Muscle layer of colon (tissue), 2 donors: ENCODE data around the gene MUC4.
"Not testable (repeated sequence)": the region's sequence is repeated elsewhere in the genome, so short reads cannot be mapped to it uniquely, and the experiment has no call there.

Experiments used
- H3K27ac ChIP-seq: one replicate; pipeline ENCODE4 v1.7.0; 2013; ENCODE audit warnings: low read depth, mild to moderate bottlenecking, low read length, moderate library complexity
- H3K27me3 ChIP-seq, 2 donors: one replicate each; pipeline ENCODE4 v1.7.0; 2013; ENCODE audit warnings: low read length in 2 of 2, mild to moderate bottlenecking in 2 of 2; ENCODE audit not compliant: insufficient read depth in 2 of 2, control insufficient read depth in 1 of 2
- H3K36me3 ChIP-seq: one replicate; pipeline ENCODE4 v1.7.0; 2013; ENCODE audit warnings: mild to moderate bottlenecking, low read length; ENCODE audit not compliant: insufficient read depth
- H3K4me1 ChIP-seq: one replicate; pipeline ENCODE4 v1.7.0; 2013; ENCODE audit warnings: mild to moderate bottlenecking, low read length; ENCODE audit not compliant: insufficient read depth
- H3K4me3 ChIP-seq, 2 donors: one replicate each; pipeline ENCODE4 v1.7.0; 2013; ENCODE audit warnings: low read length in 2 of 2, low read depth in 1 of 2, mild to moderate bottlenecking in 1 of 2, moderate library complexity in 1 of 2
- H3K9ac ChIP-seq: one replicate; pipeline ENCODE4 v1.7.0; 2013; ENCODE audit warnings: low read length
- H3K9me3 ChIP-seq: one replicate; pipeline ENCODE4 v1.7.0; 2013; ENCODE audit warnings: mild to moderate bottlenecking, low read length
- donor health status: abdominal sarcoma.
- donor health status: Adenocarcinoma of cecum.

Gene MUC4

DNA sequence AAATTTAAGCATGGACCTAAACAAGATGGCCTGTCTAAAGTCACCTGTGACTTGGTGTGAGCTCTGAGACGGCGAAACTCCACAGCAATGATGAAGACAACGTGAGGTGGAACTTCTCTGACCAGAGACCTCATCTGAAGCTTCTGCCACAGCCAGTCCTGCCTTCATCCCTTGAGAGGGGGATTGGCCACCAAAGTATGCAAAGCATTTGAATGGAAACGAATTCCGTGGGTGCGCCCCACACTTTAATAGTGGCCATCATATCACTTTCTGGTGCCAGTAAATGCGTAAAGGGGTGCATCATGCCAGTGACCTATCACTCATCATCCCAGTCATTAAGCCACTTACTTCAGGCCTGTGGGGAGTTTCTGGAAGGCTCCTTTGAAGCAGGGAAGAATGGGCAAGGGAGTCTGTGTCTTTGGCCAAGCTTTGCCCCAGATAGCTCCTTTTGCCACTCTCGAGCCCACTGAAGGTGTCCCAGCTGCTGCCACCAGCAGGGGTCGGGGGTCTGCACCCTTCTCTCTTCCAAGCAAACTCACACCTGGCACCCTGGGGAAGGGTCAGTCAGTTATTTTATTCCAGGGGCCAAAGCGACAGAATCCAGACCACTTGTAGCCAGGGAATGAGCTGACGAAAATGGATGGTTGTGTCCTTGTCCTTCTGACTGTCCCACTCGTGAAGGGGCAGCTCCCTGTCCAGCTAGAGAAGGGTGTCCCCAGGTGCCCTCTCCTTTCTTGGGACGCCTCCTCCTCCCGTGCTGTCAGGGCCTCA, 73.3 kb downstream of the MUC4 start:
- no peak overlapping the region for H3K27ac ChIP-seq
- H3K9ac ChIP-seq, result no peak overlapping the region
- no peak overlapping the region for H3K4me3 ChIP-seq
- H3K36me3 ChIP-seq, result no peaks in the 10 kb centered on the region
- no peaks in the 10 kb centered on the region for H3K9me3 ChIP-seq
- no peaks in the 10 kb centered on the region for H3K4me1 ChIP-seq
- no peaks in the 10 kb centered on the region for H3K27me3 ChIP-seq

DNA sequence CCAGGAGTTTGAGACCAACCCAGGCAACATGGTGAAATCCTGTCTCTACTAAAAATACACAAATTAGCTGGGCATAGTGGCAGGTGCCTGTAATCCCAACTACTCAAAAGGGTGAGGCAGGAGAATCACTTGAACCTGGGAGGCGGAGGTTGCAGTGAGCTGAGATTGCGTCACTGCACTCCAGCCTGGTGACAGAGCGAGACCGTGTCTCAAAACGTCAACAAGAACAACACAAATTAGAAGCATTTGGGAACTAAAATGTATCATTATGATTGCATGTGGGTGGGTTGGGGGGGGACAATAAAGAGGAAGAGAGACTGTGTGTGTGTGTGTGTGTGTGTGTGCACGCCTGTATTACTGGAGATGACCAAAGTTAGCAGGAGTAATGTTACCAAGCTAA, 73.9 kb downstream of the MUC4 start:
- H3K9ac ChIP-seq, H3K4me3 ChIP-seq, H3K27me3 ChIP-seq, H3K4me1 ChIP-seq, H3K9me3 ChIP-seq, H3K36me3 ChIP-seq, H3K27ac ChIP-seq: not testable (repeated sequence)

DNA sequence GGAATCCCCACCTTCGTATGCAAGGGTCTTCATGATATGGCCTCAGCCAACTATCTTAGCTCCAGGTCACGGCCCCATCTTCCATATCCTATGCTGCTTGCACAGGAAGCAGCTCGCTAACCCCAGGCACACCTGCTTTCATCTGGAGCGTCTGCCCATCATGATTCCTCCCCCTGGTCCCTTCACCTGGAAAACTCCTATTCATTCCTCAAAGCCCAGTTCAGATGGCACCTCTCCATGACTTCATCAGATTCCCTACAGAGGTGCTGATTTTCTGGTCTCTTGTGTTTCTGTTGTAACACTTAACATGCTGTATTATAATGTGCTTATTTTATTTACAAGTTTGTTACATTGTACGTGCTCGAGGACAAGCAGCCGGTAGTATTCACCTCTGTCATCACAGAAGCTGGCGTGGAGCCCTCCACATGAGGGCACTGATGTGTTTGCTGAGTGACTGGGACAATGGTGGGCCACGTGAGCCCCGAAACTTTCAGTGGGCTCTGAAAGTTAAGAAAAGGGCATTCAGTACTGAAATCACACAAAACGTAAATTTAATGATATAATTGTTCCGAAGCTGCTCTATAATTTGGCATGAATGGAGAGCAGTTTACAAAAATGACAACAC, 74.8 kb downstream of the MUC4 start:
- no peaks in the 10 kb centered on the region for H3K4me1 ChIP-seq
- H3K4me3 ChIP-seq, result no peak overlapping the region
- no peaks in the 10 kb centered on the region for H3K36me3 ChIP-seq
- H3K27me3 ChIP-seq, result no peaks in the 10 kb centered on the region
- H3K9ac ChIP-seq, result no peak overlapping the region
- no peak overlapping the region for H3K27ac ChIP-seq
- H3K9me3 ChIP-seq, result no peaks in the 10 kb centered on the region

DNA sequence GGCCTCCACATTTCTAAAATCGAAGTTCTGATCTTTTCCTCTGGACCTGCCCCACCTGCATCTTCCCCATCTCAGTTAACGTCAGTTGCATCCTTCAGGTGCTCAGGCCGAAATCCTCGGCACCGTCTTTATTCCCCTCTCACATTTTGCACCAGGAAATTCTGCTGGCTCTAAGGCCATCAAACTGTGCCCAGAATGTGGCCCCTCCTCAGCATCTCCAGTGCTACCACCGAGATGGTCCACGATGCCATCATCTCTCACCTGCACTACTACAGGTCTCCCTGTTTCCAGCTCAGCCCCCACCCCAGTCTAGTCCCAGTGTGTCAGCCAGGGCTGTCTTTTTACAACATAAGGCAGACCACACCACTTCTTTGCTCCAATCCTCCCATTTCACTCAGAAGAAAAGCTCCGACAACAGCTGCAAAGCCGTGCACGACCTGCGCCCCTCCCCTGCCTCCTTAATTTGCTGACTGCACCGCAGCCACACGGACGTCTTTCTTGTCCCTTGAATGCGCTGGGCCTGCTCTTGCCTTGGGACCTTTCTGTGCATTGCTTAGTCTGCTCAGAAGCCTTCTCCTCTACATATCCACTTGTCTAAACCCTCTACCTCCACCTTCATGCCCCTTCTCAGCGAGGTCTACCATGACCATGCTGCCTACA, 76.6 kb downstream of the MUC4 start:
- Histone ChIP-seq H3K36me3 (peaks cover 8% of the 10 kb centered on the region), H3K4me1 (no peaks in the 10 kb centered on the region), H3K27me3 (no peaks in the 10 kb centered on the region), H3K9ac (no peak overlapping the region), H3K9me3 (no peaks in the 10 kb centered on the region), H3K4me3 (no peak overlapping the region), H3K27ac (no peak overlapping the region)

DNA sequence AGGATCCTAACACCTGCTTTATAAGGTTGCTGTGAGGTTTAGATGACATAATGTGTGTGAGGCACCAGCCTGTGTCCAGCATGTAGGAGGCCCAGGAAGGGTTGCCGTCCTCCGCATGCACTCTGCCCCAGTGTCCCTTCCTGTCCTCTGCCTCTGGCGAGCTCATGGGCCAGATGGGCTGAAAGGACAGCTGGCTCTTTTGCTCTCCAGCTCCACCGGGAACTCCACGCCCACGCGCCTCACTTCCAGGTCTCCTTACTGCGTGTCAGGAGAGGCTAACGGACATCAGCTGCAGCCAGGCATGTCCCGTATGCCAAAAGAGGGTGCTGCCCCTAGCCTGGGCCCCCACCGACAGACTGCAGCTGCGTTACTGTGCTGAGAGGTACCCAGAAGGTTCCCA, 78.8 kb downstream of the MUC4 start:
- H3K27me3 ChIP-seq, result no peaks in the 10 kb centered on the region
- H3K9ac ChIP-seq, result no peak overlapping the region
- no peaks in the 10 kb centered on the region for H3K9me3 ChIP-seq
- peaks cover 8% of the 10 kb centered on the region for H3K36me3 ChIP-seq
- no peak overlapping the region for H3K4me3 ChIP-seq
- H3K27ac ChIP-seq, result no peak overlapping the region
- H3K4me1 ChIP-seq, result no peaks in the 10 kb centered on the region

DNA sequence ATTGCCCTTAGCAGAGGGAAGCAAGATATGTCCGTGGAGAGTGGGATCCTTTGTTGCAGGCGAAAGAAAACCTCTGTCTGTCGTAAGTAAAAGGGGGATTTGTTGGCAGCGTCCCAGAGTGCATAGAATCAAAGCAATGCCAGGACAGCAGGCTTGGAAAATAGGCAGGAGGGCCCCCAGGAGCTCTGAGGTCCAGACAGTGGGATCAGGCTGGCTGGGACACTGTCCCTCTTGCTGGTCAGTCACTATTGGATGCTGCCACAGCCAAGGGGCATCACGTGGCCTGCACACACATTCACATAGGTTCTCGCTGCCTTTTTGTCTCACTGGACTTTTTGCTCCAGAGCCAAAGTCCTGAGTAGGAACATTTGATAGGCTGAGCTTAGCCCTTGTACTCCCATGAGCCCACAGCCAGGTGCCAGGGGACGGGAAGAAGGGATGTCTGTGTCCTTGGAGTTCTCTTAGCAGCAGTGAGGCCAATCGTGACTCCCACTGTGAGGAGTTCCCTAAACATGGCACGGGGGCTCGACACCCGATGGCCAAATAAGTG, 80.3 kb downstream of the MUC4 start:
- Histone ChIP-seq H3K4me3 (no peak overlapping the region), H3K27me3 (peaks cover 0 to 8% of the 10 kb centered on the region in 2 donors), H3K9me3 (no peaks in the 10 kb centered on the region), H3K4me1 (no peaks in the 10 kb centered on the region), H3K36me3 (peaks cover 8% of the 10 kb centered on the region), H3K27ac (no peak overlapping the region), H3K9ac (no peak overlapping the region)

DNA sequence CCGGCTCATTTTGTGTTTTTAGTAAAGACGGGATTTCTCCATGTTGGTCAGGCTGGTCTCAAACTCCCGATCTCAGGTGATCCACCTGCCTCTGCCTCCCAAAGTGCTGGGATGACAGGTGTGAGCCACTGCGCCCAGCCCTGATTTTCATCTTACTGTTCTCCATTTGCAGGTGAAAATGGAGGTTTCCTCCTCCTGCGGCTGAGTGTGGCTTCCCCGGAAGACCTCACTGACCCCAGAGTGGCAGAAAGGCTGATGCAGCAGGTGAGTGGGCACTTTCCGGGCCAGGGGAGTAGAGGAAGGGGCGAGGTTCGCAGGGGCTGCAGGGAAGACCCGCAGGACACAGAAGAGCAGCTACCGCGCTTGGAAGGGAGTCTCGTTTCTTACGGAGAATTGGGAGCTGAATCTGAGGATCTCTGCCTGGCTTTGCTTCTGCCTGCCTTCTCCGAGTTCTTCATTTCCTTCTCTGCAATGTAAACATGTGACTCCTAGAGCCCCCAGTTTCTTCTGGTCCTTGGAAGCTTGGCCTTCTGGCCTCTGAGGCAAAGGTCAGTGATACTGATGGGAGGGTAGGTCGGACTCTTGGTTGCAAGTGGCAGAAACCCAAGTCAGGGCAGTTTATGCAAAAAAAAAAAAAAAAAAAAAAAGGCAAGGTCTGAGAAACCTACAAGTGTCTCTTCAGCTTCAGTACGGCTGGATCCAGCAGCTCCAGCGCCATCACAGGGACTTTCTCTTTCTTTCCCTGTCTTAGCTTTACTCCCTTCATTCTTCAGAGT, 82.1 kb downstream of the MUC4 start:
- H3K36me3 ChIP-seq, result peaks cover 8% of the 10 kb centered on the region
- H3K9me3 ChIP-seq, result no peaks in the 10 kb centered on the region
- no peak overlapping the region for H3K27ac ChIP-seq
- H3K4me3 ChIP-seq, result no peak overlapping the region
- H3K4me1 ChIP-seq, result no peaks in the 10 kb centered on the region
- H3K9ac ChIP-seq, result no peak overlapping the region
- H3K27me3 ChIP-seq, result peaks cover 0 to 12% of the 10 kb centered on the region in 2 donors

DNA sequence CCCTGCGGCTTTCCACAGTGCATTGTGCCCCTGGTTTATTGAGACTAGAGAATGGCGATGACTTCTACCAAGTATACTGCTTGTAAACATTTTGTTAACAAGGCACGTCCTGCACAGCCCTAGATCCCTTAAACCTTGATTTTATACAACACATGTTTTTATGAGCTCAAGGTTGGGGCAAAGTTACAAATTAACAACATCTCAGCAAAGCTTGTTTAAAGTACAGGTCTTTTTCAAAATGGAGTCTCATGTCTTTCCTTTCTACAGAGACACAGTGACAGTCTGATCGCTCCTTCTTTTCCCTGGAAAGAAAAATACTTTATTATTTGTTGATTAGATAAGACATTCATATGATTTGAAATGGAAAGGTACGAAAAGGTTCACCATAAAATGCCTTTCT, 82.9 kb downstream of the MUC4 start:
- H3K9ac ChIP-seq, H3K4me3 ChIP-seq, H3K4me1 ChIP-seq, H3K36me3 ChIP-seq, H3K9me3 ChIP-seq, H3K27ac ChIP-seq: not testable (repeated sequence)
- peaks cover 0 to 12% of the 10 kb centered on the region in 2 donors for H3K27me3 ChIP-seq

DNA sequence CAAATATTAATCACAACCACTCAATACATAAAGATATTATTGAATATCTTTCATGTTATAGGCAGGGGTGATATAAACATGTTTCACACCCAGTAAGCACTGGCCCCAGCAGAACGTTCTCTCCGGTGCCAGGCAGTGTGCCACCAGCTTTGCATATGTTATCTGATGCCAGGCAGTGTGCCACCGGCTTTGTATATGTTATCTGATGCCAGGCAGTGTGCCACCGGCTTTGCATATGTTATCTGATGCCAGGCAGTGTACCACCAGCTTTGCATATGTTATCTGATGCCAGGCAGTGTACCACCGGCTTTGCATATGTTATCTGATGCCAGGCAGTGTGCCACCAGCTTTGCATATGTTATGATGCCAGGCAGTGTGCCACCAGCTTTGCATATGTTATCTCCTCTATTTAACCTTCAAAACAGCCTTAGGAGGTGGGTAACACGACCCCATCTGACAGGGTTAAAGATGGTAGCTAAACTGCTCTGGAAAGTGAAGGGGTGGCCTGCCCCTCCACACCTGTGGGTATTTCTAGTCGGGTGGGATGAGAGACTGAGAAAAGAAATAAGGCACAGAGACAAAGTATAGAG, 84.0 kb downstream of the MUC4 start:
- H3K27me3 ChIP-seq, result peaks cover 0 to 12% of the 10 kb centered on the region in 2 donors
- H3K9me3 ChIP-seq, result no peaks in the 10 kb centered on the region
- H3K27ac ChIP-seq, result no peak overlapping the region
- no peak overlapping the region for H3K4me3 ChIP-seq
- no peaks in the 10 kb centered on the region for H3K4me1 ChIP-seq
- peaks cover 8% of the 10 kb centered on the region for H3K36me3 ChIP-seq
- no peak overlapping the region for H3K9ac ChIP-seq

DNA sequence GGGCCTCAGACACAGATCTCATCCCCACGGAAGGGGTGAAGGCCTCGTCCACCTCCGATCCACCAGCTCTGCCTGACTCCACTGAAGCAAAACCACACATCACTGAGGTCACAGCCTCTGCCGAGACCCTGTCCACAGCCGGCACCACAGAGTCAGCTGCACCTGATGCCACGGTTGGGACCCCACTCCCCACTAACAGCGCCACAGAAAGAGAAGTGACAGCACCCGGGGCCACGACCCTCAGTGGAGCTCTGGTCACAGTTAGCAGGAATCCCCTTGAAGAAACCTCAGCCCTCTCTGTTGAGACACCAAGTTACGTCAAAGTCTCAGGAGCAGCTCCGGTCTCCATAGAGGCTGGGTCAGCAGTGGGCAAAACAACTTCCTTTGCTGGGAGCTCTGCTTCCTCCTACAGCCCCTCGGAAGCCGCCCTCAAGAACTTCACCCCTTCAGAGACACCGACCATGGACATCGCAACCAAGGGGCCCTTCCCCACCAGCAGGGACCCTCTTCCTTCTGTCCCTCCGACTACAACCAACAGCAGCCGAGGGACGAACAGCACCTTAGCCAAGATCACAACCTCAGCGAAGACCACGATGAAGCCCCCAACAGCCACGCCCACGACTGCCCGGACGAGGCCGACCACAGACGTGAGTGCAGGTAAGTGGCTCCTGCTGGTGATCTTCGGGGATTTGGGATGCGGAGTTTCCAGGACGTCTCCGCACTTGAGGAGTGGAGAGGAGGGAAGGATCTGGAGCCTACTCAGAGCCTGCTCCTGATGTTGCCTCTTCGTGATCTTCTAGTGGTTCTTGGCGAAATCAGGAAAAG, 85.6 kb downstream of the MUC4 start:
- H3K9me3 ChIP-seq, H3K9ac ChIP-seq, H3K27ac ChIP-seq, H3K4me1 ChIP-seq, H3K4me3 ChIP-seq, H3K36me3 ChIP-seq: not testable (repeated sequence)
- H3K27me3 ChIP-seq, result peaks cover 0 to 12% of the 10 kb centered on the region in 2 donors
